ENCODE data around the gene OR4E2.

The OR4E2 gene

DNA sequence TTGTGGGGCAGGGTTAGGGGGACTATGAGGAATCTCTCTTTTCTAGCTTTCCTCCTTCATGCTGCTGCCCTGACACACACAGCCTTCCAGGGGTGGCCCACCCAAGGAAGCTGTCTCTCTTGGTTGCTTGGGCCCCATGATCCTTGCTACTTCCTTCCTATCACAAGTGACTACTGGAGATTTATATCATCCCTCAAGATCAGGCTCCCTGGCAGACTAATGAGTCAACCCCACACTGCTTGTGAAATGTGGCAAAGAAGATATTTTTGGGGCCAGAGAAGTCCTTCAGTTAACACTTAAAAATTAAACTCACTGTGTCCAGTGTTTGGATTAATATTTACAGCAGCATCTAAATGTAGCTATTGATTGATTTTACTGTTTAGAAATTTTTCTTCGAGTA lies 18.5 kb downstream of the OR4E2 start:
- Histone ChIP-seq H3K27me3 (ENCODE audit: insufficient read depth, low read length) (0 out of 2 replicates have a peak, but pooled peaks cover 3% of the 10 kb centered on the region), H3F3A (ENCODE audit: insufficient read depth, low read length) (no peaks in the 10 kb centered on the region), H3K27ac (ENCODE audit: low read depth, low read length, poor library complexity, severe bottlenecking) (no peak overlapping the region)

DNA sequence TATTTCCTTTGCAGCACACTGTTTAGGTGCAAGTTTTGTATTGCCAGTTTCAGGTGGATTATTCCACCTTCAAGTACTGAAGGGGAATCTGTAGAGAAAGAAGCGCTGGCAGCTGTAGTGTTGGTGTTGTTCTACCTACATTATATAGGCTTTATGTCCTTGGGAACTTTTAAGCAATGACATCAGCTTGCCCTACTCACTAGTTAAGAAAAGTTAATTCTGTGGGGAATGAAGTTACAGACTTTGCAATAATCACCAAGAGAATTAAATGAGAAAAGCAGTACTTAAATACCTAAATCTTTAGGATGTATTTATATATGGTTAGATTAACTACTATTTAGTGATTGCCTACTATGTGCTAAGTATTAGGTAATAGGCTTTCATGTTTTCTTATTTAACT lies 20.1 kb downstream of the OR4E2 start, which contains the start of gene OR4E1:
OR4E1 (minus strand) TSS at position 101 of the 400 bp plus-strand sequence. CDS start 2,883 bp downstream, outside the sequence.
- H3K9me3 ChIP-seq (ENCODE audit: low read length) = 0 out of 2 replicates have a peak, but pooled peaks cover 2% of the 10 kb centered on the region
- H3K4me1 ChIP-seq (ENCODE audit: insufficient read depth, low read length, severe bottlenecking) = no peaks in the 10 kb centered on the region

More for the DNA sequence above, 18.5 kb downstream of the OR4E2 start:
- Histone ChIP-seq H3K9ac (ENCODE audit: low read length) (no peak overlapping the region), H3K9me3 (ENCODE audit: low read length) (0 out of 2 replicates have a peak, but pooled peaks cover 2% of the 10 kb centered on the region), H3K4me1 (ENCODE audit: insufficient read depth, low read length, severe bottlenecking) (no peaks in the 10 kb centered on the region), H3K36me3 (ENCODE audit: insufficient read depth, low read length) (no peaks in the 10 kb centered on the region), H3K79me2 (ENCODE audit: insufficient read depth, low read length) (no peaks in the 10 kb centered on the region), H3K9me2 (ENCODE audit: low read depth, low read length) (no peaks in the 10 kb centered on the region), H2AFZ (ENCODE audit: low read length) (no peak overlapping the region), H3K4me3 (ENCODE audit: low read depth, low read length, poor library complexity, severe bottlenecking) (no peak overlapping the region), H3K4me2 (ENCODE audit: low read length) (no peak overlapping the region), H4K20me1 (ENCODE audit: insufficient read depth, low read length) (no peaks in the 10 kb centered on the region)
- no peak for TF ChIP-seq CTCF (IDR thresholded peaks at IDR 0.05; ENCODE audit: low read length)
- no peak for TF ChIP-seq EZH2 (IDR thresholded peaks at IDR 0.05; ENCODE audit: borderline replicate concordance, low read length)

DNA sequence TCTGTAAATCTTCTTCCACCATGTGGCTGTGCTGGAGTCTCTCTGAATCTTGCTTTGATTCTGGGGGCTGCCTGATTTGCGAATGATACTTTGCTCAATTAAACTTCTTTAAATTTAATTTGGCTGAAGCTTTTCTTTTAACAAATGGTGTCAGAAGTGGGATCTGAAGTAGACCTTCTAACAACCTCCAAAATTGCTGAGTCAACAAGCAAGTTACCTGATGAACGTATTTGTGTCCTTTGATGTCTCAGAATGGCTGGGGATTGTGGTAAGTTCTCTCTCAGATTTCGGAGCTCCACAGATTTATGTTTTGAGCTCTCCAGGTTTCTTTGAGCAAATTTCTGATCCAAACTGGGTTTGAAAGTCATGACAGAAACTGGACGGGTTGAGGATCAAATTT lies 21.9 kb downstream of the OR4E2 start:
- Histone ChIP-seq H3F3A (ENCODE audit: insufficient read depth, low read length) (no peaks in the 10 kb centered on the region), H3K4me2 (ENCODE audit: low read length) (no peak overlapping the region), H3K27ac (ENCODE audit: low read depth, low read length, poor library complexity, severe bottlenecking) (no peak overlapping the region), H3K9me3 (ENCODE audit: low read length) (0 out of 2 replicates have a peak, but pooled peaks cover 2% of the 10 kb centered on the region), H2AFZ (ENCODE audit: low read length) (no peak overlapping the region), H4K20me1 (ENCODE audit: insufficient read depth, low read length) (no peaks in the 10 kb centered on the region), H3K4me1 (ENCODE audit: insufficient read depth, low read length, severe bottlenecking) (no peaks in the 10 kb centered on the region), H3K27me3 (ENCODE audit: insufficient read depth, low read length) (no peaks in the 10 kb centered on the region), H3K4me3 (ENCODE audit: low read depth, low read length, poor library complexity, severe bottlenecking) (no peak overlapping the region), H3K9me2 (ENCODE audit: low read depth, low read length) (no peaks in the 10 kb centered on the region), H3K36me3 (ENCODE audit: insufficient read depth, low read length) (no peaks in the 10 kb centered on the region), H3K9ac (ENCODE audit: low read length) (no peak overlapping the region), H3K79me2 (ENCODE audit: insufficient read depth, low read length) (no peaks in the 10 kb centered on the region)
- TF ChIP-seq EZH2 (IDR thresholded peaks at IDR 0.05; ENCODE audit: borderline replicate concordance, low read length) (no peak), CTCF (IDR thresholded peaks at IDR 0.05; ENCODE audit: low read length) (no peak)

More for the DNA sequence above, 20.1 kb downstream of the OR4E2 start, which contains the start of gene OR4E1:
- Histone ChIP-seq H3F3A (ENCODE audit: insufficient read depth, low read length) (no peaks in the 10 kb centered on the region), H4K20me1 (ENCODE audit: insufficient read depth, low read length) (no peaks in the 10 kb centered on the region), H3K27me3 (ENCODE audit: insufficient read depth, low read length) (0 out of 2 replicates have a peak, but pooled peaks cover 3% of the 10 kb centered on the region), H3K4me3 (ENCODE audit: low read depth, low read length, poor library complexity, severe bottlenecking) (no peak within 1 kb of the TSS), H3K36me3 (ENCODE audit: insufficient read depth, low read length) (no peaks in the 10 kb centered on the region), H3K9me2 (ENCODE audit: low read depth, low read length) (no peaks in the 10 kb centered on the region), H2AFZ (ENCODE audit: low read length) (no peak within 1 kb of the TSS), H3K27ac (ENCODE audit: low read depth, low read length, poor library complexity, severe bottlenecking) (no peak within 1 kb of the TSS), H3K4me2 (ENCODE audit: low read length) (no peak within 1 kb of the TSS), H3K79me2 (ENCODE audit: insufficient read depth, low read length) (no peaks in the 10 kb centered on the region), H3K9ac (ENCODE audit: low read length) (no peak within 1 kb of the TSS)
- no peak for TF ChIP-seq CTCF (IDR thresholded peaks at IDR 0.05; ENCODE audit: low read length)
- TF ChIP-seq EZH2 (IDR thresholded peaks at IDR 0.05; ENCODE audit: borderline replicate concordance, low read length) = no peak
